HepG2 (cell line): ENCODE data around the gene NELFB. TPM values are rescaled to one million over a fixed set of nuclear protein-coding genes. Genes with fewer than 3 reads are reported as not detected.

Experiments used
- ATF7 ChIP-seq, 2 experiments: fragments of 450-650 bp in 1 of 2; sonication (generic) in 1 of 2; formaldehyde crosslinking in 1 of 2; IDR thresholded peaks; 2 replicates each; pipeline versions ENCODE4 v1.4.0 to v1.6.1; 2016 to 2020; ENCODE audit warnings: antibody characterized with exemption in 1 of 2, mild to moderate bottlenecking in 1 of 2, missing genetic modification reagents in 1 of 2
- BRCA1 ChIP-seq: sonication (generic); formaldehyde crosslinking; IDR thresholded peaks from 2 replicates; pipeline ENCODE4 v1.4.0; 2020; ENCODE audit warnings: missing genetic modification reagents
- KLF6 ChIP-seq: IDR thresholded peaks from 2 replicates; pipeline ENCODE4 v1.8.0; 2016; ENCODE audit warnings: missing biosample characterization, missing genetic modification reagents
- MEF2D ChIP-seq: sonication (generic); formaldehyde crosslinking; IDR thresholded peaks from 2 replicates; pipeline ENCODE4 v1.5.1; 2020; ENCODE audit warnings: mild to moderate bottlenecking, missing genetic modification reagents
- MLX ChIP-seq: IDR thresholded peaks from 2 replicates; pipeline ENCODE4 v1.6.1; 2016
- PHF20 ChIP-seq: sonication (generic); formaldehyde crosslinking; IDR thresholded peaks from 2 replicates; pipeline ENCODE4 v1.5.0; 2020; ENCODE audit warnings: mild to moderate bottlenecking, missing genetic modification reagents
- PPARG ChIP-seq: conservative IDR thresholded peaks from 2 replicates; pipeline ENCODE4 v1.6.1; 2016; ENCODE audit warnings: missing biosample characterization, missing genetic modification reagents
- PRMT3 ChIP-seq: sonication (generic); formaldehyde crosslinking; IDR thresholded peaks from 2 replicates; pipeline ENCODE4 v1.8.1; 2022; ENCODE audit warnings: low read depth, mild to moderate bottlenecking, moderate library complexity, missing genetic modification reagents, borderline replicate concordance
- RFX5 ChIP-seq: IDR thresholded peaks from 2 replicates; pipeline ENCODE4 v1.6.1; 2011; ENCODE audit warnings: low read depth, low read length, improper control_type of control experiment
- RNF2 ChIP-seq: fragments of 450-650 bp; conservative IDR thresholded peaks from 2 replicates; pipeline ENCODE4 v1.6.1; 2016; ENCODE audit warnings: low read depth
- SMAD9 ChIP-seq: sonication (generic); formaldehyde crosslinking; IDR thresholded peaks from 2 replicates; pipeline ENCODE4 v1.5.1; 2020; ENCODE audit warnings: mild to moderate bottlenecking, missing genetic modification reagents
- SMC3 ChIP-seq: IDR thresholded peaks from 2 replicates; pipeline ENCODE4 v1.6.1; 2011; ENCODE audit warnings: low read length, improper control_type of control experiment
- SNAI1 ChIP-seq: sonication (generic); formaldehyde crosslinking; IDR thresholded peaks from 2 replicates; pipeline ENCODE4 v1.5.0; 2020; ENCODE audit warnings: mild to moderate bottlenecking, missing genetic modification reagents, borderline replicate concordance
- SP1 ChIP-seq, 2 experiments: fragments of 450-650 bp in 1 of 2; sonication (generic) in 1 of 2; formaldehyde crosslinking in 1 of 2; IDR thresholded peaks; 2 replicates each; pipeline versions ENCODE4 v1.4.0 to v1.6.1; 2016 to 2020; ENCODE audit warnings: missing genetic modification reagents in 1 of 2
- SRSF1 ChIP-seq: fragments of 200-400 bp; formaldehyde crosslinking; optimal IDR thresholded peaks from 2 replicates; pipeline ENCODE3; 2017; ENCODE audit warnings: mild to moderate bottlenecking, low read depth, low read length, moderate library complexity
- TEAD3 ChIP-seq: optimal IDR thresholded peaks from 2 replicates; pipeline ENCODE3; 2016; ENCODE audit warnings: borderline replicate concordance
- U2AF2 ChIP-seq: fragments of 200-400 bp; formaldehyde crosslinking; IDR thresholded peaks from 2 replicates; pipeline ENCODE4 v1.6.1; 2017; ENCODE audit warnings: low read depth, mild to moderate bottlenecking, low read length
- ZBTB14 ChIP-seq: sonication (generic); formaldehyde crosslinking; IDR thresholded peaks from 2 replicates; pipeline ENCODE4 v1.4.0; 2020; ENCODE audit warnings: missing genetic modification reagents
- polyA plus RNA-seq, 8 experiments: library from polyadenylated mRNA; depleted of rRNA in 3 of 8; stranded (reverse) in 7 of 8; unstranded in 1 of 8; fragments of >200 nt; fragmentation: Illumina TruSeq in 4 of 8; extraction: Trizol in 4 of 8; gene quantifications; 2 replicates each; pipeline versions ENCODE4 v1.2.1 to v1.2.3, GENCODE V29; 2011 to 2016; ENCODE audit warnings: low read depth in 4 of 8, missing spikeins in 1 of 8, mixed read lengths in 1 of 8; ENCODE audit not compliant: insufficient read depth in 1 of 8
- total RNA-seq, 5 experiments: library from RNA; depleted of rRNA; stranded (reverse); fragments of >200 nt; fragmentation: Illumina TruSeq; extraction: Trizol; gene quantifications; 2 replicates each; pipeline ENCODE4 v1.2.3, GENCODE V29; 2016; ENCODE audit warnings: low read depth in 1 of 5
- TF ChIP-seq, protein P1 (sequence below): sonication (generic); formaldehyde crosslinking; IDR thresholded peaks from 2 replicates; pipeline ENCODE4 v1.5.0; 2020; ENCODE audit warnings: mild to moderate bottlenecking, missing genetic modification reagents, moderate library complexity
- TF ChIP-seq, protein P2 (sequence below): sonication (generic); formaldehyde crosslinking; IDR thresholded peaks from 2 replicates; pipeline ENCODE4 v1.4.0; 2020; ENCODE audit warnings: missing genetic modification reagents, borderline replicate concordance

The NELFB gene
- total and polyA plus RNA-seq, 2 of the 13 experiments (the other 11 are each of a cell fraction or from before 2014, with no cell fraction given): 26.5 to 45.8 TPM

GRCh38 chr9:137277329-137278041, 22.4 kb downstream of the NELFB start, which contains the start of gene TOR4A (continued):
- TF ChIP-seq U2AF2 (no peak), SP1 (IDR thresholded peaks at IDR 0.05) (no peak), SP1 (CRISPR knock-in tag; IDR thresholded peaks at IDR 0.05) (peak; percentile 72), ZBTB14 (CRISPR knock-in tag) (no peak), TEAD3 (CRISPR knock-in tag) (peak; percentile 76), BRCA1 (CRISPR knock-in tag) (peak; percentile 50; the same call in 1 of the 2 replicates), PPARG (CRISPR knock-in tag) (peak; percentile 46; the same call in 1 of the 2 replicates), RNF2 (0 out of 2 replicates have a peak, but pooled peaks have one; percentile 39), RFX5 (no peak), SNAI1 (CRISPR knock-in tag) (no peak), ATF7 (IDR thresholded peaks at IDR 0.05) (no peak), ATF7 (CRISPR knock-in tag; IDR thresholded peaks at IDR 0.05) (no peak), SMAD9 (no peak), SRSF1 (peak; percentile 86), MLX (CRISPR knock-in tag) (no peak), MEF2D (CRISPR knock-in tag) (peak; percentile 90), PHF20 (peak; percentile 61; the same call in 1 of the 2 replicates), SMC3 (no peak), KLF6 (CRISPR knock-in tag) (peak; percentile 88), PRMT3 (CRISPR knock-in tag) (no peak)
- TF ChIP-seq, protein P1, sequence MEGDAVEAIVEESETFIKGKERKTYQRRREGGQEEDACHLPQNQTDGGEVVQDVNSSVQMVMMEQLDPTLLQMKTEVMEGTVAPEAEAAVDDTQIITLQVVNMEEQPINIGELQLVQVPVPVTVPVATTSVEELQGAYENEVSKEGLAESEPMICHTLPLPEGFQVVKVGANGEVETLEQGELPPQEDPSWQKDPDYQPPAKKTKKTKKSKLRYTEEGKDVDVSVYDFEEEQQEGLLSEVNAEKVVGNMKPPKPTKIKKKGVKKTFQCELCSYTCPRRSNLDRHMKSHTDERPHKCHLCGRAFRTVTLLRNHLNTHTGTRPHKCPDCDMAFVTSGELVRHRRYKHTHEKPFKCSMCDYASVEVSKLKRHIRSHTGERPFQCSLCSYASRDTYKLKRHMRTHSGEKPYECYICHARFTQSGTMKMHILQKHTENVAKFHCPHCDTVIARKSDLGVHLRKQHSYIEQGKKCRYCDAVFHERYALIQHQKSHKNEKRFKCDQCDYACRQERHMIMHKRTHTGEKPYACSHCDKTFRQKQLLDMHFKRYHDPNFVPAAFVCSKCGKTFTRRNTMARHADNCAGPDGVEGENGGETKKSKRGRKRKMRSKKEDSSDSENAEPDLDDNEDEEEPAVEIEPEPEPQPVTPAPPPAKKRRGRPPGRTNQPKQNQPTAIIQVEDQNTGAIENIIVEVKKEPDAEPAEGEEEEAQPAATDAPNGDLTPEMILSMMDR (CRISPR knock-in tag): peak; percentile 83
- TF ChIP-seq, protein P2, sequence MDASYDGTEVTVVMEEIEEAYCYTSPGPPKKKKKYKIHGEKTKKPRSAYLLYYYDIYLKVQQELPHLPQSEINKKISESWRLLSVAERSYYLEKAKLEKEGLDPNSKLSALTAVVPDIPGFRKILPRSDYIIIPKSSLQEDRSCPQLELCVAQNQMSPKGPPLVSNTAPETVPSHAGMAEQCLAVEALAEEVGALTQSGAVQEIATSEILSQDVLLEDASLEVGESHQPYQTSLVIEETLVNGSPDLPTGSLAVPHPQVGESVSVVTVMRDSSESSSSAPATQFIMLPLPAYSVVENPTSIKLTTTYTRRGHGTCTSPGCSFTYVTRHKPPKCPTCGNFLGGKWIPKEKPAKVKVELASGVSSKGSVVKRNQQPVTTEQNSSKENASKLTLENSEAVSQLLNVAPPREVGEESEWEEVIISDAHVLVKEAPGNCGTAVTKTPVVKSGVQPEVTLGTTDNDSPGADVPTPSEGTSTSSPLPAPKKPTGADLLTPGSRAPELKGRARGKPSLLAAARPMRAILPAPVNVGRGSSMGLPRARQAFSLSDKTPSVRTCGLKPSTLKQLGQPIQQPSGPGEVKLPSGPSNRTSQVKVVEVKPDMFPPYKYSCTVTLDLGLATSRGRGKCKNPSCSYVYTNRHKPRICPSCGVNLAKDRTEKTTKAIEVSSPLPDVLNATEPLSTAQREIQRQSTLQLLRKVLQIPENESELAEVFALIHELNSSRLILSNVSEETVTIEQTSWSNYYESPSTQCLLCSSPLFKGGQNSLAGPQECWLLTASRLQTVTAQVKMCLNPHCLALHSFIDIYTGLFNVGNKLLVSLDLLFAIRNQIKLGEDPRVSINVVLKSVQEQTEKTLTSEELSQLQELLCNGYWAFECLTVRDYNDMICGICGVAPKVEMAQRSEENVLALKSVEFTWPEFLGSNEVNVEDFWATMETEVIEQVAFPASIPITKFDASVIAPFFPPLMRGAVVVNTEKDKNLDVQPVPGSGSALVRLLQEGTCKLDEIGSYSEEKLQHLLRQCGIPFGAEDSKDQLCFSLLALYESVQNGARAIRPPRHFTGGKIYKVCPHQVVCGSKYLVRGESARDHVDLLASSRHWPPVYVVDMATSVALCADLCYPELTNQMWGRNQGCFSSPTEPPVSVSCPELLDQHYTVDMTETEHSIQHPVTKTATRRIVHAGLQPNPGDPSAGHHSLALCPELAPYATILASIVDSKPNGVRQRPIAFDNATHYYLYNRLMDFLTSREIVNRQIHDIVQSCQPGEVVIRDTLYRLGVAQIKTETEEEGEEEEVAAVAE (CRISPR knock-in tag): peak; percentile 78; the same call in 1 of the 2 replicates
